Adipose tissue (tissue), 3 donors: ENCODE measurements around the gene CST5. TPM values are rescaled to one million over a fixed set of nuclear protein-coding genes. Genes with fewer than 3 reads are reported as not detected.
"Not testable (repeated sequence)": the region's sequence is repeated elsewhere in the genome, so short reads cannot be mapped to it uniquely, and the experiment has no call there.

Experiments used
- H3K27ac ChIP-seq: one replicate; pipeline ENCODE4 v1.5.1; 2013; ENCODE audit warnings: low read depth, low read length
- WGBS, 3 donors: extraction: QIAGEN DNeasy Blood & Tissue Kit; methylation state at CpG; one replicate each; pipeline ENCODE4 v1.1.7; 2013; 5-methylcytosine and 5-hydroxymethylcytosine counted together
- polyA plus RNA-seq, 3 donors: library from polyadenylated mRNA; stranded (reverse); fragments of 200-250 nt; gene quantifications; one replicate each; pipeline ENCODE4 v1.2.3, GENCODE V29; 2013
- donor health status: healthy with polysubstance abuse.
- donor health status: Bipolar disorder and iron deficiency.
- donor health status: healthy.

Gene CST5
- polyA plus RNA-seq, 3 donors, result 0.39 TPM; not detected in 2

DNA sequence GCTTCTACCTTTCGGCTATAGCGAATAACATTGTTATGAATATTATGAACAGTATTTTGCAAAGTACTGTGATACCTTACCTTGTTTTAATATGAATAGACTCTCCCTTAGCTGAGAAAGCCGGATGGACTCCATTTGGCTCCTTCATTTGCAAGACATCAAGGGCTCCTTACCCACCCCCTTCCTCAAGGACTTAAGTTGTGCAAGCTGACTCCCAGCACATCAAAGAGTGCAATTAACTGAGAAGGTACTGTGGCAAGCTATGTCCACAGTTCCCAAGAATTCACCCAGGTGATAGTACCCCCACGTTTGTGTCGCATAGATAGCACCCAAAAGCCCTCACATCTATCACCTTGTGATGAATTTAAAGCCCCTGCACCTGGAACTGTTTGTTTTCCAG lies 11.2 kb downstream of the CST5 start:
- WGBS, 3 donors, result 30 to 51% (median 44%) methylated on average over 5 of the region's 5 CpGs
- H3K27ac ChIP-seq, result no peak overlapping the region

DNA sequence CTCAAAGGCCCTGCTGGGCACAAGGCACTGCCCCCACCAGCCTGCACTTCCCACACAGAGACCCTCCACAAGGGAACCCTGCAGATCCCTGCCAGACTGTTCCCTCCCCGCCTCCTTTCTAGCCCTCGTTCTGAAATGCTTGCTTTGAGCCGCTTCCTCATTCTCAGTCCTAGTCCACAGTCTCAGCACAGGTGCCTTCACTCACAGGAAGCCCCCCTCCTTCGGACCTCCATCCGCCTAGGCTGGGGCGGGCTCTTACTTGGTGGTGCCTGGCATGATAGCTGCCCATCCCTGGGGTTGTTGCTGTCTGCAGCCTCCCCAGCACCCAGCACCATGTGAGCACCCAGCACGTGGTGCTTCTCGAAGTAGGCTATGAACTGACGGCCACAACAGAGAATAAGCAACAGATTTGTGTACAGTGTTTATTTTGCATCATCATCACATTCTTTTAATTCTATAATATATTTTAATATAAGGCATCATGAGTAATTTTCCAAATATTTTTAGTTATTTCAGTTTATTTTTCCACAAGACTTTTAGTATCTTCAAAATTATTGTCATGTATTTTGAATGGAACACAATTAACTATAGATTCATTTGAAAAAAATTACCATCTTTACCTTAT lies 12.3 kb downstream of the CST5 start:
- 34 to 37% (median 36%) methylated on average over 9 of the region's 9 CpGs for WGBS, 3 donors
- H3K27ac ChIP-seq, result no peak overlapping the region

DNA sequence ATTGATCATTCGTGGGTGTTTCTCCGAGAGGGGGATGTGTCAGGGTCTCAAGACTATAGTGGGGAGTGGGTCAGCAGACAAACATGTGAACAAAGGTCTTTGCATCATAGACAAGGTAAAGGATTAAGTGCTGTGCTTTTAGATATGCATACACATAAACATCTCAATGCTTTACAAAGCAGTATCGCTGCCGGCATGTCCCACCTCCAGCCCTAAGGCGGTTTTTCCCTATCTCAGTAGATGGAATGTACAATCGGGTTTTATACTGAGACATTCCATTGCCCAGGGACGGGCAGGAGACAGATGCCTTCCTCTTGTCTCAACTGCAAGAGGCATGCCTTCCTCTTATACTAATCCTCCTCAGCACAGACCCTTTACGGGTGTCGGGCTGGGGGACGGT lies 18.8 kb downstream of the CST5 start:
- H3K27ac ChIP-seq, result not testable (repeated sequence)
- 59 to 68% (median 61%) methylated on average over 9 of the region's 10 CpGs for WGBS, 3 donors

DNA sequence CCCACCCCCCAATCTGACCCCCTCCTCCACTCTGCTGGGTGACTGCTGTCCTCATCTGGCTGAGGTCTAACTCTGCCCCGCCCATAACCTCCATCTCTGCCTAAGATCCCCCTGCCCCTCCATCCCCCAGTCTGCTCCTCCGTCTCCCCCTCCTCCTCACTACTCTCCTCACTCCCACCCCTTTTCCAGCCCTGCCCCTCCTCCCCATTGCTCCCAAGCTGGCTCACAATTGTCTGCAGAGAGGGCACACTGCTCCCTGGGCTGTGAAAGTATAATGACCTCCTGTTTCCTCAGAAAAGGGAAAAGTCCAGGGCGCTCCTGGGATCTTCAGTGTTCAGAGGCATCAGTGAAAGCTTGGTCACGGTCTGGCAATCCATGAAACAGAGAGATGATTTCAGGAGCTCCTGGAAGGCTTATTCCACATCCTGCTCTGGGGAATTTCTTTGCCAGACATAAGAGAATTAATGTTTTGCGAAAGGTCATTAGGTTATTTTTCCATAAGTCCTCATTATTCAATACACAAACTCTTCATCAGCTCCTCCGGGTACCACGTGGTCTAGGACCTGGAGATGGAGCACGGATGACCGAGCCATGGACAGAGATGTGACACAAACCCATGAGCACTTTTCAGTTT lies 21.5 kb downstream of the CST5 start:
- 51 to 55% (median 52%) methylated on average over 8 to 9 of the region's 9 CpGs for WGBS, 3 donors
- H3K27ac ChIP-seq, result no peak overlapping the region

DNA sequence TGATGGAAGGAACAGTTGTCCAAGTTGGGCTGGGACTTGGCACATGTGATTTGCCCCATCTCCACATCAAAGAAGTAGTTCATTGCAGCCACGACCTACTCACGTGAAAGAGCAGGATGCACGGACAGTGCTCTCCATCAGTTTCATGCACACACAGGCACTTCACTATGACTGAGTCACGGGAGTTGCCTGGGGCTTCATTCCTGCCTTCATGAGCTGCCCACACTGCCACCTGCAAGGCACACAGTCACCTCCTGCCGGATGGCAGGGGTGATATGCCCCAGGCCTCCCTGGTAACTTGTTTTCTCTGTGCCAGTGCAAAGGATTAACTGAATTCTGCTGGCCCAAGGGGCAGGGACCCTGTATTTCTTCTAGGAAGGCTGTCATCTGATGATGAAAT lies 22.8 kb downstream of the CST5 start:
- H3K27ac ChIP-seq, result no peak overlapping the region
- WGBS, 3 donors, result 66 to 82% (median 80%) methylated on average over 5 of the region's 5 CpGs

DNA sequence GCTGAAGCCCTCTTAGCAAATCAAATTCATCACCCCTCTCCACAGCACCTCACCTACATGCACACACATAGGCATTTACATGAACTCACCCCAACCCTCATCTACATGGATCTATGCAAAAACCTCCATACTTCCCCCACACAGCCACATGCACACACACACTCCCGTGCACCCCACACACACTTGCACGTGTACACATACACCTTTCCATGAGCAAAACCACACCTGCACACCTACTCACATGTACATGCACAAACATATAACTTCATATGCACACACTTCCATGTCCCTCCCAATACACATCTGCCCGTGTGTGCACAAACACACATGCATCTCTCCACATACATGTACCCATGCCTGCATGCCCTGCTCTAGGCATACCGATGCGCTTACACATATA lies 23.3 kb downstream of the CST5 start:
- 79 to 93% (median 89%) methylated on average over 5 of the region's 5 CpGs for WGBS, 3 donors
- H3K27ac ChIP-seq, result no peak overlapping the region

DNA sequence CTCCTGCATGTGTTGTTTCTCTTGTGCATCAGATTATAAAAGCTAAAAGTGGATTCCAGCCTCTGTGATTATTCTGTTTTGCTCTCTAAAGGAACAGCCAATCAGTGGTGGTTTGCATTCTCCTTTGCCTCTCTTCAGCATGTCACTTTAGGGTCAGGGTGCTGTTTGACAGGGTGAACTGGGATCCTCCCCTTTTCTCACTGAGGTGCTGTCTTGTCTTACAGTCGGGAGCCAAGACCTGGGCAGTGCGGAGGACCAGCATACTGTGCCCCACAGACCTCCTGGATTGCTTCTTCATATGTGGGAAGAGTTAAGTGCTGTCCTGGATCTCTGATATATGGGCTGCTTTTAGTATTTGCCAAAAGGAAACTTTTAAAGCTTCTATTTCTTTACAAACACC lies 37.9 kb downstream of the CST5 start:
- WGBS, 3 donors, result 41 to 52% (median 51%) methylated on average over 2 of the region's 2 CpGs

DNA sequence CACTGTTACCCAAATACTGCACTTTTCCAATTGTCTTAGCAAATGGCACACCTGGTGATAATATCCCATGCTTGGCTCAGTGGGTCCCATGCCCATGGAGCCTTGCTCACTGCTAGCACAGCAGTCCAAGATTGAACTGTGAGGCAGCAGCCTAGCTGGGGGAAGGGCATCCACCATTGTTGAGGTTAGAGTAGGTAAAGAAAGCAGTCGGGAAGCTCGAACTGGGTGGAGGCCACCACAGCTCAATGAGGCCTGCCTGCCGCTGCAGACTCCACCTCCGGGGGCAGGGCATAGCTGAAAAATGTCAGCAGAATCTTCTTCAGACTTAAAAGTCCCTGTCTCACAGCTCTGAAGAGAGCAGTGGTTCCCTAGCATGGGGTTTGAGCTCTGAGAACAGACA lies 43.8 kb downstream of the CST5 start:
- H3K27ac ChIP-seq, result no peak overlapping the region

More for the DNA sequence above, 37.9 kb downstream of the CST5 start:
- H3K27ac ChIP-seq, result no peak overlapping the region

DNA sequence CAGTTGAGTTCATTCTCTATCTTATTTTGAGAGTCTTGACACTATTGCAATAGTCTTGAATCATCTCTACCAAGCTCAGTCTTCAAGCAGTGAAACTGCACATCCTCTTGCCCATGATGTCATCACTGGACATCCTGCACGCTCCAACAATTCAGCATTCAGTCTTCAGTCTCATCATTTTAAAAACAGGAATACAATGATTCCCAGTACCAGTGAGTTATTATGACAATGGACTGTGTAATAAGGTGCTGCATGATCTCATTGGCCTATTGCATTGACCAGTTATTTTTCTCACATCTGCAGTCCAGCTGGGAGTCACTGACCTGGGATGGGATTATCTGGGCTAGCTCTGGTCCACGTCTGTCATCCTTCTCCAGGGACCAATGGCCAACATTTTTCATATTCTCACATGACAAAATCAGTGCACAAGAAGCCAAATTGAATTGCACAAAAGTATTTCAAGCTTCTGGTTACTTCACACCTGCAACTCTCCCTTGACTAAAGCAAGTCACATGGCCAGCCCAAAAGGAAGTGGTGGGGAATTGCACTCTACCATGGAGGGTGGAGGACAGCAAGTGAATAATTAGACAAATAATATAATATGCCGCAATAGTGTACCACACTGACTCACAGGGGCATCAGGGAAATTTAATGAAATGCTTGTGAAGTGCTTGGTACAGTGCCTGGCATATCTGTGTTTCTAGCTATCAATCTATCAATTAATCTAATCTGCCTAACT lies 46.6 kb downstream of the CST5 start:
- WGBS, 3 donors, result 31 to 59% (median 56%) methylated on average over 3 of the region's 3 CpGs
- H3K27ac ChIP-seq, result no peak overlapping the region

More for the DNA sequence above, 43.8 kb downstream of the CST5 start:
- 60 to 87% (median 81%) methylated on average over 4 of the region's 4 CpGs for WGBS, 3 donors

DNA sequence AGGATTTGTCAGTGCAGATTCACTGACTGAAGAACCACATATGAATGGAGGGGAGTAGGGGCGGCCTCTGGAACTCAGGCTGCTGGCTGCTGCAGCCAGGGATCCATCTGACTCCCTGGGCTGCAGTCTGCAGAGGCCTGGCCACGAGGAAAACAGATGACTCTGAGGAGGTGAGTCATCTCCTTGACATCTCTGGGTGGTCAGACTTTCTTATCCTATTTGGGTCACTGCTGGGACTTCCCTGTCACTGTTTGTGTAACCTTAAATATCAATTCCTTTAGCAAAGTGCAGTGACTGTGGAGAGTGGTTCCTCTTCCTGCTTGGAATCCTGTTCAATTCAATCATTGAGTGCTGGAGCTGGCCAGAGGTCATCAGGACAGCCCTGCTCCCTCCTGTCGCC lies 47.6 kb downstream of the CST5 start:
- not testable (repeated sequence) for H3K27ac ChIP-seq
- WGBS, 3 donors, result 29 to 45% (median 42%) methylated on average over 3 of the region's 3 CpGs

DNA sequence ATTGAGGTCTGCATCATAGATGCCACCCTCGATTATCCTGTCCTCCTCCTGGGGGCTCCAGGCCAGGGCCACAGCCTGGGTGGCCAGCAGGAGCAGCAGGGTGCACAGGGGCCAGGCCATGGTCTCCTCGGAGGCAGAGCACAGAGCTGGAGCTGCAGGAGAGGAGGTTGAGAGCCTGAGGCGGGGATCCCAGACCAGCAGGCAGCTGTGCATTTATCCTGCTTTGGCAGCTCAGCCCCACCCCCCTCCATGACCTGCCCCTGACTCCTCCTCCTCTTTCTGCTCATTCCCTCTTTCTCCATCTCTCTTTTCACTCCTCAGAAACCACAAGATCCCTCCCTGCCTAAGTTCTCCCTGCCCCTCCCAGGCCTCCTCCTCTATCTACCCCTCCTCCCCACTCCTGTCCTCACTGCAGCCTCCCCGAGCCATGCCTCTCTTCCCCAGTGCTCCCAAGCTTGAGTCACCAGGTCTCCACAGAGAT lies 53.0 kb downstream of the CST5 start, which contains the start of gene CST2:
TSS of gene CST2 (minus strand) at position 189 of the 481 bp plus-strand sequence. CDS start at position 120, 69 bp downstream.
- WGBS, 3 donors, result 43 to 62% (median 51%) methylated on average over 4 of the region's 4 CpGs

More for the DNA sequence above, 53.0 kb downstream of the CST5 start, which contains the start of gene CST2:
- no peak within 1 kb of the TSS for H3K27ac ChIP-seq

Other genes with a start within 250 kb of the CST5 start
- 1,000 to 10,000 TPM in 1 of 3 donors, 100 to 1,000 TPM in 2; 316 to 1,352 (median 886) TPM for gene CST3, start 241.8 kb downstream of the CST5 start, polyA plus RNA-seq
- gene CST4, start 190.7 kb downstream of the CST5 start, polyA plus RNA-seq, result not detected
- gene CST1, start 128.8 kb downstream of the CST5 start, polyA plus RNA-seq, result not detected
- 1 to 10 TPM in 1 of 3 donors, not detected in 2; 2.2 TPM for gene CST2, start 53.0 kb downstream of the CST5 start, polyA plus RNA-seq
- gene GGTLC1, start 109.0 kb upstream of the CST5 start, polyA plus RNA-seq, result under 1 TPM in 1 of 3 donors, not detected in 2; 0.39 TPM